HL-60 (cell line): ENCODE results near the gene TBX20.

Experiments used
- GABPA ChIP-seq: IDR thresholded peaks from 2 replicates; pipeline ENCODE4 v1.6.1; 2012; ENCODE audit warnings: low read depth
- TF ChIP-seq, protein P1 (sequence below): IDR thresholded peaks from one replicate; pipeline ENCODE4 v1.5.1; 2011; ENCODE audit warnings: low read length, control low read depth, inconsistent platforms; ENCODE audit not compliant: insufficient read depth
- TF ChIP-seq, protein P2 (sequence below): IDR thresholded peaks from 2 replicates; pipeline ENCODE4 v1.6.1; 2012; ENCODE audit warnings: low read depth; ENCODE audit not compliant: insufficient replicate concordance

DNA sequence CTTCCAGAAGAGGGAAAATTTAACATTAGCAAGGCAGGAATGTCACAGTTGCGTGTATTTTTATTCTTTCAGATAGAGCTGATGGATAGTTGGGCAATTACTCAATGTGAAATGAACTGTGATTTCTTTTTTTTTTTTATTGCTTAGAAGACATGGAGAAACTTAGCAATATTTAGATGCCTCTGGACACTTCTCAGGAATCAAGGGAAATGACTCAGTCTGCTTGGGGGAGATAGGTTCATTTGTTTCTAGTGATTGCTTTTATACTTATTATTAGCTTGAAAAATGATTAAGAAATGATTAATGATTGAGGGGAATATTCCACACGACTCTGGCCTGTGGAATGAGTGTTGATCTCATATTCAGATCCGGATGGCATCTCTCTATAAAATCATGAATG is 33.1 kb upstream of the TBX20 start:
- TF ChIP-seq, protein P1, sequence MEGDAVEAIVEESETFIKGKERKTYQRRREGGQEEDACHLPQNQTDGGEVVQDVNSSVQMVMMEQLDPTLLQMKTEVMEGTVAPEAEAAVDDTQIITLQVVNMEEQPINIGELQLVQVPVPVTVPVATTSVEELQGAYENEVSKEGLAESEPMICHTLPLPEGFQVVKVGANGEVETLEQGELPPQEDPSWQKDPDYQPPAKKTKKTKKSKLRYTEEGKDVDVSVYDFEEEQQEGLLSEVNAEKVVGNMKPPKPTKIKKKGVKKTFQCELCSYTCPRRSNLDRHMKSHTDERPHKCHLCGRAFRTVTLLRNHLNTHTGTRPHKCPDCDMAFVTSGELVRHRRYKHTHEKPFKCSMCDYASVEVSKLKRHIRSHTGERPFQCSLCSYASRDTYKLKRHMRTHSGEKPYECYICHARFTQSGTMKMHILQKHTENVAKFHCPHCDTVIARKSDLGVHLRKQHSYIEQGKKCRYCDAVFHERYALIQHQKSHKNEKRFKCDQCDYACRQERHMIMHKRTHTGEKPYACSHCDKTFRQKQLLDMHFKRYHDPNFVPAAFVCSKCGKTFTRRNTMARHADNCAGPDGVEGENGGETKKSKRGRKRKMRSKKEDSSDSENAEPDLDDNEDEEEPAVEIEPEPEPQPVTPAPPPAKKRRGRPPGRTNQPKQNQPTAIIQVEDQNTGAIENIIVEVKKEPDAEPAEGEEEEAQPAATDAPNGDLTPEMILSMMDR: no peak
- no peak for TF ChIP-seq GABPA
- TF ChIP-seq, protein P2, sequence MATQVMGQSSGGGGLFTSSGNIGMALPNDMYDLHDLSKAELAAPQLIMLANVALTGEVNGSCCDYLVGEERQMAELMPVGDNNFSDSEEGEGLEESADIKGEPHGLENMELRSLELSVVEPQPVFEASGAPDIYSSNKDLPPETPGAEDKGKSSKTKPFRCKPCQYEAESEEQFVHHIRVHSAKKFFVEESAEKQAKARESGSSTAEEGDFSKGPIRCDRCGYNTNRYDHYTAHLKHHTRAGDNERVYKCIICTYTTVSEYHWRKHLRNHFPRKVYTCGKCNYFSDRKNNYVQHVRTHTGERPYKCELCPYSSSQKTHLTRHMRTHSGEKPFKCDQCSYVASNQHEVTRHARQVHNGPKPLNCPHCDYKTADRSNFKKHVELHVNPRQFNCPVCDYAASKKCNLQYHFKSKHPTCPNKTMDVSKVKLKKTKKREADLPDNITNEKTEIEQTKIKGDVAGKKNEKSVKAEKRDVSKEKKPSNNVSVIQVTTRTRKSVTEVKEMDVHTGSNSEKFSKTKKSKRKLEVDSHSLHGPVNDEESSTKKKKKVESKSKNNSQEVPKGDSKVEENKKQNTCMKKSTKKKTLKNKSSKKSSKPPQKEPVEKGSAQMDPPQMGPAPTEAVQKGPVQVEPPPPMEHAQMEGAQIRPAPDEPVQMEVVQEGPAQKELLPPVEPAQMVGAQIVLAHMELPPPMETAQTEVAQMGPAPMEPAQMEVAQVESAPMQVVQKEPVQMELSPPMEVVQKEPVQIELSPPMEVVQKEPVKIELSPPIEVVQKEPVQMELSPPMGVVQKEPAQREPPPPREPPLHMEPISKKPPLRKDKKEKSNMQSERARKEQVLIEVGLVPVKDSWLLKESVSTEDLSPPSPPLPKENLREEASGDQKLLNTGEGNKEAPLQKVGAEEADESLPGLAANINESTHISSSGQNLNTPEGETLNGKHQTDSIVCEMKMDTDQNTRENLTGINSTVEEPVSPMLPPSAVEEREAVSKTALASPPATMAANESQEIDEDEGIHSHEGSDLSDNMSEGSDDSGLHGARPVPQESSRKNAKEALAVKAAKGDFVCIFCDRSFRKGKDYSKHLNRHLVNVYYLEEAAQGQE: no peak
